ENCODE measurements around the gene ST8SIA1. TPM values are rescaled to one million over a fixed set of nuclear protein-coding genes. Genes with fewer than 3 reads are reported as not detected.

ST8SIA1 gene
- total and polyA plus RNA-seq, 11 donors, result 0.60 to 5.7 (median 1.7) TPM

DNA sequence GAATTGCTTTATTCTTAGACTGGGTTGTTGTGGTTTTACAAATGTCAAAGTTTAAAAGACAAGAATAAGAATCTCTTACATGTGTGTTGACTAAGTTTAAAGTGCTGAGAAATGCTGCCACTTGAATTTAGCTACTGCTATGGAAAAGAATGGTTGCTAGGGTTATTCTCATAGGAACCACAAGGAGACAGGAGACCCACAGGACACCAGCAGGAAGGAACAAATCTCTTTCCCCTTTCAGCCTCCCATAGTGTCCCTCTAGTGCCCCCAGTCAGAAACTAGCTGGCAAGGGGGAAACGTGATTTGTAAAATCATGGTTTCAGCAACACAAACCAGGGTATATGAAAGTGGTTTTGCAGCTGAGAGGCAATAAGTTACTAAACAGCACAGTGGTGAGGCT, 102.7 kb downstream of the ST8SIA1 start:
- no peak for TF ChIP-seq CTCF (IDR thresholded peaks at IDR 0.05)
- TF ChIP-seq POLR2A (IDR thresholded peaks at IDR 0.05), result no peak
- 28 to 48% (median 38%) methylated on average over 1 of the region's 1 CpG for WGBS, 4 donors

DNA sequence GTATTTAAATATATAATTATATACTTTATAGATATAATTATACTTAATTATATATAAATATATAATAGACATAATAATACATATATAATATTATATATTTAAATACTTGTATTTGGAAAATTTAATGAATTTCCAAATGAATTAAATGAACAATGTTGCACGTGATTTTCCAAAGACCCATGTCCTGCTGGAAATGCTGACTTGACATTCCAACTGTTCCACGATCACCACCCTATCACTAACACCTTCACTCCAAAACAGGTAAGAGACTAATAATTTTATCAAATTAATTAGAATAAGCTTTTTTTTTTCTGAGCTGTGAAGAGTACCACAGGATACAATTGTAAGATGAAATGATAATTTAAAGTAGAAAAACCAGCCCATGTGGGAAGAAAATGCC, 103.4 kb downstream of the ST8SIA1 start:
- Histone ChIP-seq H3K4me3 (no peak overlapping the region), H3K36me3 (no peaks in the 10 kb centered on the region), H3K9me3 (no peaks in the 10 kb centered on the region), H3K4me1 (peaks cover 0 to 6% (median 0%) of the 10 kb centered on the region in 12 donors), H3K27ac (no peak overlapping the region), H3K27me3 (no peaks in the 10 kb centered on the region)
- TF ChIP-seq POLR2A (IDR thresholded peaks at IDR 0.05) (no peak), CTCF (IDR thresholded peaks at IDR 0.05) (no peak)
- intact Hi-C loops (cut with DNase I), result no loop called here
- 92 to 96% (median 94%) methylated on average over 2 of the region's 2 CpGs for WGBS, 4 donors
- ATAC-seq (no peak), DNase-seq (no peak)

More for the DNA sequence above, 102.7 kb downstream of the ST8SIA1 start:
- intact Hi-C loops (cut with DNase I), result no loop called here
- Histone ChIP-seq H3K4me1 (peaks cover 0 to 6% (median 0%) of the 10 kb centered on the region in 12 donors), H3K4me3 (no peak overlapping the region), H3K27ac (no peak overlapping the region), H3K27me3 (no peaks in the 10 kb centered on the region), H3K9me3 (no peaks in the 10 kb centered on the region), H3K36me3 (no peaks in the 10 kb centered on the region)
- DNase-seq, result no peak
- no peak for ATAC-seq

GRCh38 chr12:22230280-22230794, 104.2 kb downstream of the ST8SIA1 start:
- H3K27ac ChIP-seq, result no peak overlapping the region
- peaks cover 0 to 6% (median 0%) of the 10 kb centered on the region in 12 donors for H3K4me1 ChIP-seq

More at GRCh38 chr12:22230280-22230794, 104.2 kb downstream of the ST8SIA1 start:
- Histone ChIP-seq H3K4me3 (no peak overlapping the region), H3K9me3 (no peaks in the 10 kb centered on the region), H3K36me3 (no peaks in the 10 kb centered on the region), H3K27me3 (no peaks in the 10 kb centered on the region)
- WGBS, 4 donors, result 60 to 91% (median 78%) methylated on average over 2 of the region's 2 CpGs
- DNase-seq (no peak), ATAC-seq (no peak)
- intact Hi-C loops (cut with DNase I), result no loop called here
- TF ChIP-seq CTCF (IDR thresholded peaks at IDR 0.05), result no peak
- no peak for TF ChIP-seq POLR2A (IDR thresholded peaks at IDR 0.05)
